ENCODE measurements around the gene CHTOP. TPM values are rescaled to one million over a fixed set of nuclear protein-coding genes. Genes with fewer than 3 reads are reported as not detected.

Gene CHTOP
- total and polyA plus RNA-seq, 2 of the 13 experiments (the other 11 are each of a cell fraction or from before 2014, with no cell fraction given) = 38.0 to 51.9 TPM

- TF ChIP-seq KLF13 (CRISPR knock-in tag; IDR thresholded peaks at IDR 0.05) (no peak), ZNF597 (CRISPR knock-in tag; IDR thresholded peaks at IDR 0.05) (no peak), ZNF747 (CRISPR knock-in tag; IDR thresholded peaks at IDR 0.05; ENCODE audit: borderline replicate concordance) (no peak), ZBTB46 (CRISPR knock-in tag; IDR thresholded peaks at IDR 0.05; ENCODE audit: borderline replicate concordance) (no peak), HINFP (CRISPR knock-in tag; IDR thresholded peaks at IDR 0.05; ENCODE audit: low read depth) (no peak; the same call in 1 of the 2 replicates), ZNF629 (CRISPR knock-in tag; conservative IDR thresholded peaks at IDR 0.05) (no peak), ZNF766 (CRISPR knock-in tag; IDR thresholded peaks at IDR 0.05; ENCODE audit: borderline replicate concordance) (peak; percentile 24; the same call in 1 of the 2 replicates), ZNF235 (CRISPR knock-in tag; IDR thresholded peaks at IDR 0.05; ENCODE audit: borderline replicate concordance) (0 out of 2 replicates have a peak, but pooled peaks have one; percentile 59), ZNF7 (CRISPR knock-in tag; IDR thresholded peaks at IDR 0.05) (no peak), ZNF614 (CRISPR knock-in tag; IDR thresholded peaks at IDR 0.05; ENCODE audit: borderline replicate concordance) (no peak), GMEB2 (CRISPR knock-in tag; IDR thresholded peaks at IDR 0.05; ENCODE audit: low read depth) (peak; percentile 50; the same call in 1 of the 2 replicates), SNRNP70 (IDR thresholded peaks at IDR 0.05; ENCODE audit: low read depth, low read length) (no peak), LRRFIP1 (CRISPR knock-in tag; conservative IDR thresholded peaks at IDR 0.05) (no peak), ZFAT (CRISPR knock-in tag; conservative IDR thresholded peaks at IDR 0.05) (no peak), E2F1 (CRISPR knock-in tag; IDR thresholded peaks at IDR 0.05) (peak; percentile 81; the same call in 1 of the 2 replicates), KLF6 (CRISPR knock-in tag; IDR thresholded peaks at IDR 0.05) (peak; percentile 54; the same call in 1 of the 2 replicates), PAWR (CRISPR knock-in tag; IDR thresholded peaks at IDR 0.05; ENCODE audit: borderline replicate concordance) (no peak), ATF3 (CRISPR knock-in tag; IDR thresholded peaks at IDR 0.05) (no peak)
Measured at GRCh38 chr1:153658400-153659174, 24.7 kb downstream of the CHTOP start, which contains the start of gene SNAPIN (continued).

All from HepG2 (cell line).